Breast epithelium (tissue), 4 donors: ENCODE measurements around the gene TIAM2. TPM values are rescaled to one million over a fixed set of nuclear protein-coding genes. Genes with fewer than 3 reads are reported as not detected.
"Not testable (repeated sequence)": the region's sequence is repeated elsewhere in the genome, so short reads cannot be mapped to it uniquely, and the experiment has no call there.

Source experiments
- DNase-seq, 2 donors: peaks; one replicate each; pipeline ENCODE4 v3.0.0-alpha.2; 2019; ENCODE audit warnings: low spot score in 2 of 2
- H3K27ac ChIP-seq, 2 donors: fragments of 200-600 bp; sonication (generic) in 1 of 2; one replicate each; pipeline ENCODE4 v1.5.1; 2016 to 2019; ENCODE audit warnings: mild to moderate bottlenecking in 1 of 2
- H3K27me3 ChIP-seq, 2 donors: fragments of 200-600 bp; sonication (generic) in 1 of 2; one replicate each; pipeline versions ENCODE4 v1.5.1 to v1.6.0; 2017 to 2019; ENCODE audit warnings: control low read depth in 1 of 2, mild to moderate bottlenecking in 1 of 2
- H3K36me3 ChIP-seq: fragments of 200-600 bp; one replicate; pipeline ENCODE4 v1.5.1; 2019
- H3K4me1 ChIP-seq, 2 donors: fragments of 200-600 bp; sonication (generic); one replicate each; pipeline ENCODE4 v1.5.1; 2016 to 2019; ENCODE audit warnings: control low read depth in 1 of 2
- H3K4me3 ChIP-seq, 3 donors: fragments of 200-600 bp; sonication (generic); 1 replicate in 2 of 3; 2 replicates in 1 of 3; pipeline ENCODE4 v1.5.1; 2016 to 2019; ENCODE audit warnings: mild to moderate bottlenecking in 3 of 3, moderate library complexity in 2 of 3
- H3K9me3 ChIP-seq, 2 donors: fragments of 200-600 bp; sonication (generic) in 1 of 2; one replicate each; pipeline ENCODE4 v1.5.1; 2016 to 2019; ENCODE audit warnings: control low read depth in 1 of 2
- POLR2A ChIP-seq: fragments of 450-650 bp; IDR thresholded peaks from one replicate; pipeline ENCODE4 v1.6.1; 2016; ENCODE audit warnings: antibody characterized with exemption, mild to moderate bottlenecking, moderate library complexity
- POLR2AphosphoS5 ChIP-seq, 3 donors: sonication (generic); formaldehyde crosslinking; IDR thresholded peaks; one replicate each; pipeline ENCODE4 v1.6.1; 2017; ENCODE audit warnings: antibody characterized with exemption in 3 of 3
- intact Hi-C: fragments of 100-400 bp; cut with DNase I; formaldehyde crosslinking; loops from one replicate; pipeline ENCODE4 v1.15.1; 2023; ENCODE audit warnings: low total_unique reads
- total RNA-seq, 3 donors: library from RNA; depleted of rRNA; stranded (reverse); fragments of >200 nt; gene quantifications; one replicate each; pipeline ENCODE4 v1.1.0, GENCODE V29; 2016
- TF ChIP-seq, protein P1 (sequence below), 3 donors: fragments of 450-650 bp; IDR thresholded peaks; one replicate each; pipeline ENCODE4 v1.5.1; 2016 to 2017; ENCODE audit warnings: antibody characterized with exemption in 3 of 3, mild to moderate bottlenecking in 3 of 3, moderate library complexity in 3 of 3

The TIAM2 gene
- total RNA-seq, 3 donors from 2014 or later = 5.8 to 32.3 (median 12.8) TPM

DNA sequence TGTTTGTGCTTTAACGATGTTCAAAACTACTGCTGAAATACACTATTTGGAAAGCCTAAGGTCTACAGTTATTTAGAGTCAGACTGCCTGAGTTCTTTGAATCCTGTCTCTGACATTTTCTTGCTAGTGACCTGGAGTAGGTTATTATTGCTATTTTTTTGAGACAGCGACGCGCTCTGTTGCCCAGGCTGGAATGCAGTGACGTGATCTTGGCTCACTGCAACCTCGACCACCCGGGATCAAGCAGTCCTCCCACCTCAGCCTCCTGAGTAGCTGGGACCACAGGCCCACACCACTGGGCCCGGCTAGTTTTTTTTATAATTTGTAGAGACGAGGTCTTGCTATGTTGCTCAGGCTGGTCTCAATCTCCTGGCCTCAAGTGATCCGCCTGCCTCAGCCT is 96.6 kb downstream of the TIAM2 start:
- TF ChIP-seq, protein P1, sequence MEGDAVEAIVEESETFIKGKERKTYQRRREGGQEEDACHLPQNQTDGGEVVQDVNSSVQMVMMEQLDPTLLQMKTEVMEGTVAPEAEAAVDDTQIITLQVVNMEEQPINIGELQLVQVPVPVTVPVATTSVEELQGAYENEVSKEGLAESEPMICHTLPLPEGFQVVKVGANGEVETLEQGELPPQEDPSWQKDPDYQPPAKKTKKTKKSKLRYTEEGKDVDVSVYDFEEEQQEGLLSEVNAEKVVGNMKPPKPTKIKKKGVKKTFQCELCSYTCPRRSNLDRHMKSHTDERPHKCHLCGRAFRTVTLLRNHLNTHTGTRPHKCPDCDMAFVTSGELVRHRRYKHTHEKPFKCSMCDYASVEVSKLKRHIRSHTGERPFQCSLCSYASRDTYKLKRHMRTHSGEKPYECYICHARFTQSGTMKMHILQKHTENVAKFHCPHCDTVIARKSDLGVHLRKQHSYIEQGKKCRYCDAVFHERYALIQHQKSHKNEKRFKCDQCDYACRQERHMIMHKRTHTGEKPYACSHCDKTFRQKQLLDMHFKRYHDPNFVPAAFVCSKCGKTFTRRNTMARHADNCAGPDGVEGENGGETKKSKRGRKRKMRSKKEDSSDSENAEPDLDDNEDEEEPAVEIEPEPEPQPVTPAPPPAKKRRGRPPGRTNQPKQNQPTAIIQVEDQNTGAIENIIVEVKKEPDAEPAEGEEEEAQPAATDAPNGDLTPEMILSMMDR (IDR thresholded peaks at IDR 0.05) = no peak
- no peak for TF ChIP-seq POLR2AphosphoS5 (IDR thresholded peaks at IDR 0.05)
- TF ChIP-seq POLR2A = no peak
- Histone ChIP-seq H3K27ac (no peak overlapping the region), H3K4me1 (no peaks in the 10 kb centered on the region), H3K36me3 (no peaks in the 10 kb centered on the region), H3K4me3 (no peak overlapping the region), H3K27me3 (no peaks in the 10 kb centered on the region), H3K9me3 (peaks cover 0 to under 1% of the 10 kb centered on the region in 2 donors)
- intact Hi-C loops = no loop called here
- no peak for DNase-seq

DNA sequence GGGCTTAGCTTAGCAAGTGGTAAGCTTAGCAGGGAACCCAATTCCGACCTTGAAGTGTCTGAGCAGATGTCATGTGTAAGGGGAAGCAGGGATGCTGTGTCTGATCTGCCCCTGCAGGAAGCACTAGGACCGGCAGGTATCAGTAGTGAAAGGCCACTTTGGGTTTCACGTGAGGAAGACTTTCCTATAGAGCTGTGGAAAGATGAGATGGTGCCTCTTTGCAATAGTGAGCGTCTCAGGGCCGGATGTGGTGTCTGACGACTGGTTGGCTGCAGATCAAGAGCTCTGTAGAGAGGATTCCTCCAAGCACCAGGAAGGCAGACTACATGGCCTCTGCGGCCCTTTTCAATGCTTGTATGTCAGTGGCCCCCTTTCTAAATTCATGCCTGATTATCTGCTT is 98.3 kb downstream of the TIAM2 start:
- H3K27ac ChIP-seq = no peak overlapping the region
- TF ChIP-seq, protein P1 (IDR thresholded peaks at IDR 0.05) = no peak
- TF ChIP-seq POLR2A (no peak), POLR2AphosphoS5 (IDR thresholded peaks at IDR 0.05) (no peak)
- H3K27me3 ChIP-seq = no peaks in the 10 kb centered on the region

DNA sequence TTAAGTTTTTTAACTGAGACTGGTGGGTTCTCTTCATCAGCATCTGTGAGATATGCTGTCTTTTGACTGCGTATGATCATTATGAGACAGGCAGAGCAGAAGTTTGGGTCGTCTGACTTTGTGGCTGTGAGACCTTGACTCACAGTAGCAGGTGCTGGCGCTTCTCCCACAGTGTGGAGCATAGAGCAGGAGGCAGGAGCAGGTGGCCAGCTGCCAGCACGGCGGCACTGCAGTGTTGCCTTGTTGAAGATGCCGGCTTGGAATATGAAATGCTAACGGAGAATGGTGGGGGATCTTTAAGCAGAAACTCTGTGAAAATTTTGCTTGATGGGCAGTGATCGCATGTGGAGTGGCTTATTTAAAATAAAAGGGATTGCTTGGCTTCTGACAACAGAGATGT is 105.0 kb downstream of the TIAM2 start:
- no peak for TF ChIP-seq POLR2AphosphoS5 (IDR thresholded peaks at IDR 0.05)
- no peak for TF ChIP-seq POLR2A
- TF ChIP-seq, protein P1 (IDR thresholded peaks at IDR 0.05) = no peak
- no peak for DNase-seq
- intact Hi-C loops = loop anchor here (10.0 kb wide), 1 partner anchor 1085 kb away; no protein-coding TSS in a partner anchor
- peaks cover 0 to 5% of the 10 kb centered on the region in 2 donors for H3K9me3 ChIP-seq
- no peaks in the 10 kb centered on the region for H3K4me1 ChIP-seq
- H3K36me3 ChIP-seq = no peaks in the 10 kb centered on the region
- H3K27ac ChIP-seq = no peak overlapping the region
- no peaks in the 10 kb centered on the region for H3K27me3 ChIP-seq
- no peak overlapping the region for H3K4me3 ChIP-seq

More for the DNA sequence above, 98.3 kb downstream of the TIAM2 start:
- Histone ChIP-seq H3K4me1 (no peaks in the 10 kb centered on the region), H3K36me3 (no peaks in the 10 kb centered on the region), H3K4me3 (no peak overlapping the region), H3K9me3 (peaks cover 0 to 5% of the 10 kb centered on the region in 2 donors)
- DNase-seq = no peak
- intact Hi-C loops = no loop called here

DNA sequence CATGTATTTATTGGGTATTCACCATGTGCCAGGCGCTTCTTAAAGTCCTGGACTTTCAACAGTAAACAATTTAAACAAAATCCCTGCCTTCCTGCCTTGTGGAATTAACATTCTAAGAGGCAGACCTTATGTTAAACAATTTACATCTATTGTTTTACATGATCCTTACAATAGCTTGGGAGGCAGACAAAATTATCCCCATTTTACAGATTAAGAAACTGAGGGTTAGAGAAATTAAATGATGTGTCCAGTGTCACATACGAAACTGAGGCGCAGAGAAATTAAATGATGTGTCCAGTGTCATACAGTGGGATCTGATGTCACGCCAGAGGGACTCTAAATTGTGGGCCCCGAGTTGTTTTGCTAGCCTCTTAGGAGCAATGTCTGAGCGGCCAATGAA is 105.5 kb downstream of the TIAM2 start:
- TF ChIP-seq POLR2A = no peak
- TF ChIP-seq, protein P1 (IDR thresholded peaks at IDR 0.05) = no peak
- no peak for TF ChIP-seq POLR2AphosphoS5 (IDR thresholded peaks at IDR 0.05)
- DNase-seq = no peak
- no peaks in the 10 kb centered on the region for H3K36me3 ChIP-seq
- H3K4me1 ChIP-seq = no peaks in the 10 kb centered on the region
- H3K4me3 ChIP-seq = no peak overlapping the region
- no peak overlapping the region for H3K27ac ChIP-seq
- H3K9me3 ChIP-seq = peaks cover 0 to 5% of the 10 kb centered on the region in 2 donors
- intact Hi-C loops = loop anchor here (10.0 kb wide), 1 partner anchor 1086 kb away; no protein-coding TSS in a partner anchor
- H3K27me3 ChIP-seq = no peaks in the 10 kb centered on the region

DNA sequence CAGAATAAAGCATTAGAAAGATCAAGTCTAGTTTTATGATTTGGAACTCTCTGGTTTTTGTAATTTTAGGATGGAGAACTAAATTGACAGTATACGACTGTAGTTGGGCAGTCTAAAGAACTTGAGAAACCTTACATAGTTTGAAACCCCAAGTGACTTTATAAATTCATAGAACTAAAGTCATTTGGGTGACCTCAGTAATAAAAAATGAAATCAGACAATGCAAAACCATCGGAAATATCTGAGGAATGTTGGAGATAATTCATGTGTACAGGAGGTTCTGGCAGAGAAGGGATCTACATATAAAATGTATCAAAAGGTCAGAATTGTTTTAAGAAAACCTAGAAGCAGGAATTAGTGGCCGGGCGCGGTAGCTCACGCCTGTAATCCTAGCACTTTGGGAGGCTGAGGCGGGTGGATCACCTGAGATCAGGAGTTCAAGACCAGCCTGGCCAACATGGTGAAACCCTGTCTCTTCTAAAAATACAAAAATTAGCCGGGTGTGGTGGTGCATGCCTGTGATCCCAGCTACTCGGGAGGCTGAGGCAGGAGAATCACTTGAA is 108.0 kb downstream of the TIAM2 start:
- intact Hi-C loops = loop anchor here (10.0 kb wide), 1 partner anchor 1088 kb away; no protein-coding TSS in a partner anchor
- DNase-seq, H3K4me1 ChIP-seq, H3K27me3 ChIP-seq, H3K36me3 ChIP-seq, H3K27ac ChIP-seq, H3K4me3 ChIP-seq, H3K9me3 ChIP-seq: not testable (repeated sequence)
